ENCODE data around the gene TMEM236. TPM values are rescaled to one million over a fixed set of nuclear protein-coding genes. Genes with fewer than 3 reads are reported as not detected.

TMEM236 gene
- total and polyA plus RNA-seq, 2 donors (not counting 3 experiments of a cell fraction or from before 2014, with no cell fraction given) = 0.24 to 0.29 TPM

DNA sequence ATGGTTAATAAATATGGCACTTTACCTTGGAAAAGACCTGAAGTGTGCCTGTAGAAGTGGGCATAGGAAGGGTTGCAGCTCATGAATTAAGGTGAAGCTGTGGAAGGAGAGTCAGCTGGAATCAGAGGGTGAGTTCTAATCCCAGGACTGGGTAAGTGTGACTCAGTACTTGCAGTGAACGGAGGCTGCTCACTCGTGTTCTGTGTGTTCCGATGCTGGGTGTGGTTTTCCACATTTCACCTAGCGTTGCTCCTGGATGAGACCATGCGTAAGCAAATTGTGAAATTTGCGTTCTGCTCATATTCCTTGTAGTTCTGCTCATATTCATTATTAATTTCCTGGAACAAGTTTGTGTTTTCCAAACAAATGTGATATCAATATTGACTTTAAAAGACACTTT, 22.4 kb upstream of the TMEM236 start:
- ChIA-PET CTCF (no interaction called here), POLR2A (no interaction called here)
- no peaks in the 10 kb centered on the region for H4K20me1 ChIP-seq (replicated peaks; ENCODE audit: control insufficient read depth, extremely low read depth, insufficient read depth, low read length)
- intact Hi-C loops (cut with micrococcal nuclease) = no loop called here
- no peak overlapping the region for H3K27ac ChIP-seq (ENCODE audit: insufficient read depth, low read depth, low read length)
- no peaks in the 10 kb centered on the region for H3K9me3 ChIP-seq (replicated peaks; ENCODE audit: control insufficient read depth, insufficient read depth, low read length)
- no peak overlapping the region for H2AFZ ChIP-seq (ENCODE audit: low read depth, low read length)
- DNase-seq (ENCODE audit: low read depth, low spot score) (no peak), FAIRE-seq (no peak)
- TF ChIP-seq EZH2 (IDR thresholded peaks at IDR 0.05; ENCODE audit: borderline replicate concordance, low read depth, low read length, severe bottlenecking) (no peak), GATA2 (IDR thresholded peaks at IDR 0.05; ENCODE audit: insufficient read depth, insufficient read length, low read depth, low read length) (no peak), POLR2AphosphoS5 (IDR thresholded peaks at IDR 0.05; ENCODE audit: insufficient read depth, low read depth, low read length) (no peak)
- no peaks in the 10 kb centered on the region for H3K79me2 ChIP-seq (ENCODE audit: control insufficient read depth, insufficient read depth, low read length)
- H3K9me1 ChIP-seq (replicated peaks; ENCODE audit: control insufficient read depth, extremely low read depth, insufficient read depth, low read length) = no peaks in the 10 kb centered on the region
- H3K9ac ChIP-seq (replicated peaks; ENCODE audit: extremely low read depth, insufficient read depth, low read length) = no peak overlapping the region
- dilution Hi-C loops (cut with MboI; ENCODE audit: extremely low pct_ligation_motif_present, low sequenced_read_pairs) = no loop called here
- no peak overlapping the region for H3K4me3 ChIP-seq (replicated peaks in 1 of 3; ENCODE audit: insufficient read depth in 1 of 3, low read depth in 1 of 3, low read length in 3 of 3)
- no TSS peak for BruUV-seq (replicated peaks)
- no peaks in the 10 kb centered on the region for H3K4me1 ChIP-seq (ENCODE audit: control insufficient read depth, extremely low read depth, insufficient read depth, low read length)
- no peak overlapping the region for H3K4me2 ChIP-seq (ENCODE audit: insufficient read depth, low read length)
- H3K27me3 ChIP-seq (ENCODE audit: control insufficient read depth in 2 of 2, insufficient read depth in 2 of 2, low read length in 2 of 2) = no peaks in the 10 kb centered on the region
- no peaks in the 10 kb centered on the region for H3K36me3 ChIP-seq (ENCODE audit: control insufficient read depth in 2 of 2, extremely low read depth in 1 of 2, insufficient read depth in 2 of 2, low read length in 2 of 2)

DNA sequence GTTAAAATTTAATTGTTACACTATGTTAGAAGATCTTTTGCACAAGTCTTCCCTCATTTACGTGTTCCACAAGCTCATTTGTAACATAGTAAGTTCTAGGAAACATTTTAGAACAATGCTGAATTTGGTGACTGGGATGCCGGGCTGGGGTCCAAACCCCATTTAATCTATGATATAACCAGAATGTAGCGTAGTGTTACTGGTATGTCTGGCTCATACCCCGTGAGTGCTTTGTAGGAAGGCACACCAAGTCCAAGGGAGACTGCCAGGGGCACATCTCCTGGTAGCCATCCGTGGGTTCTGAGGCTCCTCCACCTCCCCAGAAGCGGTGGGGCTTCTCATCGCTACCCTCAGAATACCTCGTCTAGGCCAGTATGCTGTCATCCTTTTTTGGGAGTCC, 21.3 kb upstream of the TMEM236 start:
- dilution Hi-C loops (cut with MboI; ENCODE audit: extremely low pct_ligation_motif_present, low sequenced_read_pairs) (no loop called here), intact Hi-C loops (cut with micrococcal nuclease) (no loop called here)
- Histone ChIP-seq H3K4me3 (replicated peaks in 1 of 3; ENCODE audit: insufficient read depth in 1 of 3, low read depth in 1 of 3, low read length in 3 of 3) (no peak overlapping the region), H3K27me3 (ENCODE audit: control insufficient read depth in 2 of 2, insufficient read depth in 2 of 2, low read length in 2 of 2) (no peaks in the 10 kb centered on the region), H3K4me1 (ENCODE audit: control insufficient read depth, extremely low read depth, insufficient read depth, low read length) (peaks cover 9% of the 10 kb centered on the region), H3K9me1 (replicated peaks; ENCODE audit: control insufficient read depth, extremely low read depth, insufficient read depth, low read length) (no peaks in the 10 kb centered on the region), H3K9ac (replicated peaks; ENCODE audit: extremely low read depth, insufficient read depth, low read length) (no peak overlapping the region), H4K20me1 (replicated peaks; ENCODE audit: control insufficient read depth, extremely low read depth, insufficient read depth, low read length) (no peaks in the 10 kb centered on the region), H3K36me3 (ENCODE audit: control insufficient read depth in 2 of 2, extremely low read depth in 1 of 2, insufficient read depth in 2 of 2, low read length in 2 of 2) (no peaks in the 10 kb centered on the region), H3K9me3 (replicated peaks; ENCODE audit: control insufficient read depth, insufficient read depth, low read length) (no peaks in the 10 kb centered on the region), H2AFZ (ENCODE audit: low read depth, low read length) (no peak overlapping the region), H3K4me2 (ENCODE audit: insufficient read depth, low read length) (no peak overlapping the region), H3K79me2 (ENCODE audit: control insufficient read depth, insufficient read depth, low read length) (no peaks in the 10 kb centered on the region), H3K27ac (ENCODE audit: insufficient read depth, low read depth, low read length) (no peak overlapping the region)
- no peak for TF ChIP-seq JUN (IDR thresholded peaks at IDR 0.05; ENCODE audit: borderline replicate concordance, insufficient read depth, insufficient read length, low read depth)
- TF ChIP-seq, protein P1, sequence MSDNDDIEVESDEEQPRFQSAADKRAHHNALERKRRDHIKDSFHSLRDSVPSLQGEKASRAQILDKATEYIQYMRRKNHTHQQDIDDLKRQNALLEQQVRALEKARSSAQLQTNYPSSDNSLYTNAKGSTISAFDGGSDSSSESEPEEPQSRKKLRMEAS (IDR thresholded peaks at IDR 0.05; ENCODE audit: insufficient read depth, insufficient read length) = no peak
- TF ChIP-seq GATA2 (IDR thresholded peaks at IDR 0.05; ENCODE audit: insufficient read depth, insufficient read length, low read depth, low read length) = no peak
- no peak for TF ChIP-seq MYC (IDR thresholded peaks at IDR 0.05; ENCODE audit: low read depth, low read length)
- no peak for FAIRE-seq
- ChIA-PET CTCF (interaction anchor here (0.7 kb wide), 1 partner anchor 1178 kb away, joined by 3 read pairs; no protein-coding TSS in a partner anchor), POLR2A (no interaction called here)
- BruUV-seq (replicated peaks) = no TSS peak
- DNase-seq (ENCODE audit: low read depth, low spot score) = no peak
